HL-60/S4 treated with retinoic acid at 250 ng/mL for 4 days and 3 days (cell line): Measurements from ENCODE around the gene SIX2.

ENCODE experiments used
- in situ Hi-C: fragments of 300-500 bp; cut with MboI; formaldehyde crosslinking; loops from 2 replicates; pipeline ENCODE4 v1.7.0; 2022; ENCODE audit warnings: low sequenced_read_pairs

Gene SIX2

DNA sequence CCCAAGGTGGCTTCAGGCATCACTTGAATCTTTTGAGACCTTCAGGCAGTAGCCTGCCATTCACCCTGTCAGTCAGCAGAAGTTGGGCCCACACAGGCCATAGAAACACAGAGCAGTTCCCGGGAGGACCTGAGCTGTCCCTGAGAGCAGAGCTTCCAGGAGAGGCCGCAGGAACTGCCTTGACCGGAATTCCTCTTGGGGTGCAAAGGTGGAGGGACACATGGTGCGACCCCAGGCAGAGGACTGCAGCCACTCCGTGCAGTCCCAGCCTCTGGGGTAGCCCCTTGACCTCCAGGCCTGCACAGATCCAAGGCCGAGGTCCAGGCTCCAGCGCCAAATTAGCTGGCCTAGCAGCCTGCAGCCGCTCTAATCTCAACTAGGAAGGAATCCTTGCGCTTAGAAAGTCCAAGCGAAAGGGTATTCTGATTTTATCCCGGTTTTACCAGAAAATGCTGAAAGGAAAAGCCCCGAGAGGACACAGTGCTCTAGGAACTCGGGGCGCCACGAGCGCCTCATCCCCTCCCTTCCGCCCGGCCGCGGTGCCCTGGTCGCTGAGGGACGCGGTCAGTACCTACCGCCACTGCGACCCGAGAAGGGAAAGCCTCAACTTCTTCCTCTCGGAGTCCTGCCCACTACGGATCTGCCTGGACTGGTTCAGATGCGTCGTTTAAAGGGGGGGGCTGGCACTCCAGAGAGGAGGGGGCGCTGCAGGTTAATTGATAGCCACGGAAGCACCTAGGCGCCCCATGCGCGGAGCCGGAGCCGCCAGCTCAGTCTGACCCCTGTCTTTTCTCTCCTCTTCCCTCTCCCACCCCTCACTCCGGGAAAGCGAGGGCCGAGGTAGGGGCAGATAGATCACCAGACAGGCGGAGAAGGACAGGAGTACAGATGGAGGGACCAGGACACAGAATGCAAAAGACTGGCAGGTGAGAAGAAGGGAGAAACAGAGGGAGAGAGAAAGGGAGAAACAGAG lies 5.4 kb downstream of the SIX2 start:
- in situ Hi-C loops: no loop called here

DNA sequence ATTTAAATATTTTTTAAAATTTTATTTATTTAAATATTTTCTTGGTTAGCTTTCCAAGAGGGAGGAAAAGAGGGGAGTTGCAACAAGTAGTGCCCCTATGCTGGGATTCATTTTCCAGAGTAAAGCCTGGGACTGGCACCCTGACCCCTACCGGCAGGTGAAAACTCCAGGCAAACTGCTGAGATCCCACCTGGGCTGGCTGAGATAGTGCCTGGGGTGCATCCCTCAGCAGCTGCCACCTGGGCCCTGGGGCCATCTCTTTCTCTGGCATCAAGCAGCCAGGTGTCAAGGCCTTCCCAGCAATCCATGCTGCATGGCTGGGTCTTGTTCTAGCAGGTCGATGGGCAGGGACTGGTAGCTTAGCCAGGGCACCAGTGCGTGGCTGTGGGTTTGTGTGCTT lies 6.6 kb downstream of the SIX2 start:
- in situ Hi-C loops: no loop called here

DNA sequence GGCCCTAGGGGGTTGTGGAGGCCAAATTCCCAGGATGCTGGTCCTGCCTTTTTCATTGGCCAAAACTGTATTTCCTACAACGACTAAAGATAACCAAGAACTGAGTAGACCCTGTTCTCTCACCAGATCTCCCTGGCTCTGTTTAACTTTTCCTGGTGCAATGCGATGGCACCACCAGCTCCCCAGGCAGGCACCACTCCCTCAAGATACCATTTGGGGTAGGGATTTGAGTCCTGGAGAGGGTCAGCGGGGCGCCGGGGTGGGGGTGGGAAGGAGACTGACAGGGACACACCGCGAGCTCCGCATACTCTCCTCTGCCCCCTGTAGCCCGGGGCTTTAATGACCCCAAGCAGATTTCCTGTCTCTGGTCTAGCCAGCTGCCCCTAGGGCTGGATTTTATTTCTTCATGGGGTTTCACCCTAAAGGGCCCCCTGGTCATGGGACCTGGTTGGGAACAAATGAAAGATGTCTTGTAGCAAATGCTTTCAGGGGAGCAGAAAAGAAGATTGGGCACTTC lies 7.3 kb downstream of the SIX2 start:
- in situ Hi-C loops: no loop called here

DNA sequence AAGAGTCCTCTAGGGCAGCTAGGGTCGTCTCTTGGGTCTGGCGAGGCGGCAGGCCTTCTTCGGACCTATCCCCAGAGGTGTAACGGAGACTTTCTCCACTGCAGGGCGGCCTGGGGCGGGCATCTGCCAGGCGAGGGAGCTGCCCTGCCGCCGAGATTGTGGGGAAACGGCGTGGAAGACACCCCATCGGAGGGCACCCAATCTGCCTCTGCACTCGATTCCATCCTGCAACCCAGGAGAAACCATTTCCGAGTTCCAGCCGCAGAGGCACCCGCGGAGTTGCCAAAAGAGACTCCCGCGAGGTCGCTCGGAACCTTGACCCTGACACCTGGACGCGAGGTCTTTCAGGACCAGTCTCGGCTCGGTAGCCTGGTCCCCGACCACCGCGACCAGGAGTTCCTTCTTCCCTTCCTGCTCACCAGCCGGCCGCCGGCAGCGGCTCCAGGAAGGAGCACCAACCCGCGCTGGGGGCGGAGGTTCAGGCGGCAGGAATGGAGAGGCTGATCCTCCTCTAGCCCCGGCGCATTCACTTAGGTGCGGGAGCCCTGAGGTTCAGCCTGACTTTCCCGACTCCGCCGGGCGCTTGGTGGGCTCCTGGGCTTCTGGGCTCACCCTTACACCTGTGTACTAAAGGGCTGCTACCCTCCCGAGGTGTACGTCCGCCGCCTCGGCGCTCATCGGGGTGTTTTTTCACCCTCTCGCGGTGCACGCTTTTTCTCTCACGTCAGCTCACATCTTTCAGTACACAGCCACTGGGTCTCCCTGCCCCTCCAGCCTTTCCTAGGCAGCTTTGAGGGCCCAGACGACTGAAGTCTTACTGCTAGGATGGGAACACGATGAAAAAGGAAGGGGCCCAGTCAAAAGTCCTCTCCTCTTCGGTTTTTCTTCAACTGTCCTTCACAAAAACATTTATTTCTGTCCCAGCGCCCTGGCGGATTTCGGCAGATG lies 8.1 kb downstream of the SIX2 start:
- in situ Hi-C loops: no loop called here

DNA sequence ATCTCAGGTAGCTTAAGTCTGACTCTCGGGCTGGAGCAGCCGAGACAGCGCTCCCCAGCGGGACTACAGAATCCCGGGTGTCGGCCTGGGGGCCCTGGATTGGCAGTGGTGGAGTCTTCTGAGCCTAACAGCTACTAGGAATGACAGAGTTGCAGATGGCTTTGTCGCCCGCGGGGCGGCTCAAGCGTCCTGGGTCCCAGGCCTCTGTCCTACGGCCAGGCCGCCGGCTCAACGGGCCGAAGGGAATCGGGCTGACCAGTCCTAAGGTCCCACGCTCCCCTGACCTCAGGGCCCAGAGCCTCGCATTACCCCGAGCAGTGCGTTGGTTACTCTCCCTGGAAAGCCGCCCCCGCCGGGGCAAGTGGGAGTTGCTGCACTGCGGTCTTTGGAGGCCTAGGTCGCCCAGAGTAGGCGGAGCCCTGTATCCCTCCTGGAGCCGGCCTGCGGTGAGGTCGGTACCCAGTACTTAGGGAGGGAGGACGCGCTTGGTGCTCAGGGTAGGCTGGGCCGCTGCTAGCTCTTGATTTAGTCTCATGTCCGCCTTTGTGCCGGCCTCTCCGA lies 8.8 kb downstream of the SIX2 start:
- in situ Hi-C loops: no loop called here

DNA sequence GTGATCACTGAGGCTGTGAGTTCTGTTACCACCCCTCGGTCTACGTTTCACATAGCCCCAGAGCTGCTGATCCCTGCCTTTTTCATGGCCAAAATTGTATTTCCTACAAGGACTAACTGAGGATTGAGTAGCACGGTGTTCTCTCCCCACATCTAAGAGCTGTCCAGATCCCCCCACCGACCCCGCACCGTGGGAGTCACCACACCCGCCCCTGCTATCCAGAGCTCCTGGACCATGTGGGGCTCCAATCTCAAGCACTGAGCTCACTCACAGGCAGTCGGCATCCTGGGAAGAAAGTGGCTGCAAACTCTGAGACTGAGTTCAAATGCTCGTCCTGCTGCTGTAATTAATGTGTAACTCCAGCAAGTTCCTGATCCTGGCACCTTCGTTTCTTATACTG lies 9.7 kb downstream of the SIX2 start:
- in situ Hi-C loops: loop anchor here (25.0 kb wide), 2 partner anchors 588 to 938 kb away; no protein-coding TSS in a partner anchor

DNA sequence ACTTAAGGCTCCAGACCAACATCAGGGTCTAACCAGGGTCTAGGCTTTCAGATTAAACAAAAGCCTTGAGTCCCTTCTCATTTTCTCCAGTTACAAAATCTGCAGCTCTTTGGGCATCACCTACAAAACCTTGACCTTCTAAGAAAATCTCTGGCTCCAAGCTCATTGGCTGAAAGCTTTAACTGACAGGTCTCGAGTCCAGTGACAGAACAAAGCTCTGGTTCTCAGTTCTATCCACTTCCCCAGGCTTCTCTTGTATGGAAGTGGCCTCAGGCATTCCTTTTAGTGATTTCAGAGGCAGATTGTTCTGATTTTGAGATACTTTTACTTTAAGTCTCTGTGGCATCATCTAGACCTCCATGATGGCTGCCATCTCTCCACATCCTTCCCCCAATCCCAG lies 11.3 kb downstream of the SIX2 start:
- in situ Hi-C loops: loop anchor here (25.0 kb wide), 2 partner anchors 589 to 939 kb away; no protein-coding TSS in a partner anchor

DNA sequence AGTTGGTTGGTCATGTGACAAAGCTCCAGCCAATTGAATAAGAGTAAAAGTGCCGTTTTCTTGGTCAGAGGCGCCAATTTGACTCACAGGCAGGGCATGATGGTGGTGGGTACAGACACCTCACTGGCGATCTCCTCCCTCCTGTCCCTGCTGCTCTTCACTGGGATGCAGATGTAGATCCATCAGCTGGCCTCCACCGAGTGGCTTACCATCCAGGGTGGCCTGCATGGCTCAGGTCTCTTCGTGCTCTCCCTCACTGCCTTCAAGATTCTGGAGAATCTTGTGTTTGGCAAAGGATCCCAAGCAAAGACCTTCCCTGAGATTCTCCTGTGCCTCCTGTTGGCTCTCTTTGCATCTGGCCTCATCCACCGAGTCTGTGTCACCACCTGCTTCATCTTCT lies 12.9 kb downstream of the SIX2 start:
- in situ Hi-C loops: loop anchor here (25.0 kb wide), 2 partner anchors 591 to 941 kb away; no protein-coding TSS in a partner anchor

DNA sequence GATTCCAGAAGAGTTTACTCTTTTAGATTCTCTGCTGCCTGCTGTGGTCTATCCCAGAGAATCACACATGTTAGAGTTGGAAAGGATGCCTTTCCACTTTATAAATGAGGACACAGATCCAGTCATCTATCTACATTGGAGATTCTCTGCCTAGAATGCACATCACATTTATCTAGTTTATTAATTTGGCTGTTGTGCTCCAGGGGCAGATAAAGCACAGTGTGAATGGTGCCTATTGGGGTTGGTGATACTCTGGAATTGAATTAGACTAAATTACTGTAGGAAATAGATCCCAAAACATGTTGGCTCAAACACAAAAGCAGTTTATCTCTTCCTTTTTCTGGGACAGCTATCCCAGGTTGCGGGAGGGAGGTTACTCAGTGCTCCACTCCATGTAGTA lies 14.9 kb downstream of the SIX2 start:
- in situ Hi-C loops: loop anchor here (25.0 kb wide), 2 partner anchors 593 to 943 kb away; no protein-coding TSS in a partner anchor

DNA sequence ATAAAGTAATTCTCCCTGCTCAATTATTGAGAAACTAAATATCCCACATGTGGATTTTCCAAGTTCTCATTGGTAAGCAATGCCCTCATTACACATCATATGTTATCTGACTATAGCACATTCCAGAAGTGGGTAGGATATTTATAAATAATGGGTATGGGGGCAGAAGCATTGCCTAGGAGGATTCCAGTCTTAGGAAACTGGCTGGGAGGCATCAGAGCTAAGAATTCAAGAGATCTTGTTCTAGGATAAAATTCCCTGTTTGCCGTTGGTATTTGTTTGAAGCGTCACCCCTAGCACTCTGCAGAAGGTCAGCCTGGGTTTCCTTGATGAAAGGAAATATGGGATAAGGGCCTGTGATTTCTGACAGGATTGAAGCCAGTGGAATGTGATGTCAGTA lies 20.1 kb downstream of the SIX2 start:
- in situ Hi-C loops: loop anchor here (10.0 to 25.0 kb wide), 3 partner anchors 506 to 948 kb away; no protein-coding TSS in a partner anchor

DNA sequence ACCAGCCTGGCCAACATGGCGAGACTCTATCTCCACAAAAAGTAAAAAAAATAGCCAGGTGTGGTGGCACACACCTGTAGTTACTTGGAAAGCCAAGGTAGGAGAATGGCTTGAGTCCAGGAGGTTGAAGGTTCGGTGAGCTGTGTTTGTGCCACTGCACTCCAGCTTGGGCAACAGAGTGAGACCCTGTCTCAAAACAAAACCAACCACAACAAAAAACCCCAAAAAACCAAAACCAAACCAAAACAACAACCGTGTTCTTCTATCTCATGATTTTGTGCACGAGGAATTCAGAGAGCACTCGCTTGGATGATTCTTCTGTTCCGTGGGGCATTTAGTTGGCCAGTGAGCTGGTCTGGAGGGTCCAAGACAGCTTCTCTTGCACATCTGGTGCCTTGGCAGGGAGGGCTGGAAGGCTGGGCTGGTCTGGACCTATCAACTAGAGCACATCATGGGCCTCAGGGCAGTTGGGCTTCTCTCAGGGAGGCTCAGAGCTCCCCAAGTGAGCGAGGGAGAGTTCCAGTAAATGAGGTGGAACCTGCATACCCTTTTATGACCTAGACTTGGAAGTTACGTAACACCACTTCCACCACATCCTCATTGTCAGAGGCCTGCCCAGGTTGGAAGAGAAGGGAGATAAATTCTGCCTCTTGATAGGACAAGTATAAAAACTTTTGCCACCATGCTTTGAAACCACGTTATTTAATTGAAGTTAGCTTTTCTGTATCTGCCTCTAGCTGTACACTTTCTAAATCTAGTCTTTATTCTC lies 25.2 kb downstream of the SIX2 start:
- in situ Hi-C loops: loop anchor here (10.0 to 25.0 kb wide), 3 partner anchors 511 to 953 kb away; no protein-coding TSS in a partner anchor

DNA sequence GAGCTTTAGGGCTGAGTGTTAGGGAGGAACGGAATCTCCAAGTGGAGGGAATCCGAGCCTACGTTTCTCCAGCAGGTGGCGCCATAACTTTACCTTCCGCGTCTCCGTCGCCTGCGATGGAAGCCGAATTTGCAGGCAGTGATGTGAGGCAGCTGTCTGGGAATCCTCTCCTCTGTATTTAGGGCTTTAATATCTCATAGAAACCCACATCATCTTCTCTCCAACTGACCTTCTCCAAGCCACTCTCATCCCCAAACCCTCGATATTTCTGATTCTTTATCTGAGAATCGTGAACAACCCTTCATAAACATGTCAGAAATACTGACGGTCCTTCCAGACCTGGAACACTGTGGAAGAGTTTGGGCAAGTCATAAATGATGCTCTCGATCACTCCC lies 27.5 kb downstream of the SIX2 start:
- in situ Hi-C loops: loop anchor here (10.0 to 25.0 kb wide), 3 partner anchors 513 to 956 kb away; no protein-coding TSS in a partner anchor

DNA sequence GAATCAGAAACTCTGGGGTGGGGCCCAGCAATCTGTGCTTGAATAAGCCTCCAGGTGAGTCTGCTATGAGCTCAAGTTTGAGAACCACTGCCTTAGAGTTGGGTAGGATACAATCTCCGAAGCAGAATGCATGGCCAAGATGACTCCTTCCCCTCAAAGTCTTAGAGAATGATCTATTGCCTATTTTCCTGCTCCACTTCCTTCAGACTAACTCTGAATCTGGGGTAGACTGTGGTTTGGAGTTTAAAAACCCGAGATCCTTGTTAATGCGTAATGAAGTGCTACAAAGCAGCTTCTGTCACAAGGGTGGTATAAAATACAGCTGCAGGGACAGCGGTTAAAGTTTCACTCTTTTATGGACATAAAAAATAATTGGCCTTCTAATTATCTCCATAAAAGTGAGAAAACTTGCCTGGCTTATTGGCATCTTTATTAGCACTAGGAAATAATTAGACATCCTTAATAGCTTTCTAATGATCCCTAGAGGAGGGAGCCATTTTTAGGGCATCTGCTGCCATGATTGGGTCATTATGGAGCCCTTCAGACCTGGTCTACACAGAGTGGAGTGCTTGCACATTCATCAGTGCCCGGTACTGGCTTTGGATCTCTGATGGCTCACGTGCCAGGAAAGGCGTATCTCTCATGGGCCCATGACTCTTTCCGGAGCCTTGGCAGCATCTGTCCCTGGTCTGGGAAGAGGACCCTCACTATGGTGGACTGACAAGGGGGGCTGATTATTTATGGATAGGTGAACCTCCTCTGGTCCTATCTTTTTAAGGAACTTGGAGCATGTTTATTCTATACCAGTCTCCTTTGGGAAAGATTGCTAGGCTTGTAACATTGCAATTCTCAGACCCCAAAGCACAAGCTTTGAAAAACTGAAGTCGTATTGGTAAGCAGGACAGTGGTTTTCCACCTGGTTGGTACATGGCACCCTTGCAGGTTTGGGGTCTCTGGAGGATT lies 28.2 kb downstream of the SIX2 start:
- in situ Hi-C loops: loop anchor here (10.0 to 25.0 kb wide), 3 partner anchors 514 to 956 kb away; no protein-coding TSS in a partner anchor

DNA sequence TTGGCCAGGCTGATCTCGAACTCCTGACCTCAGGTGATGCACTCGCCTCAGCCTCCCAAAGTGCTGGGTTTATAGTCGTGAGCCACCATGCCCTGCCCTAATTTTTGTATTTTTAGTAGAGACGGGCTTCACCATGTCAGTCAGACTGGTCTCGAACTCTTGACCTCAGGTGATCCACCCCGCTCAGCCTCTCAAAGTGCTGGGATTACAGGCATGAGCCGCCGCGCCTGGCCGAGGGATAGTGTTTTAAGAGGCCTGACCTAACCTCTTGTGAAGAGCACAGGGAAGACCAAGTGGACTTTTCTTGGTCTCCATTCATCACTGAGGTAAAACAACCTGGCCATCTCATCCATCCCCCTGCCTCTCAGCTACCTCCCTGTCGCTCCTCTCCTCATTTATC lies 29.7 kb downstream of the SIX2 start:
- in situ Hi-C loops: loop anchor here (25.0 kb wide), 2 partner anchors 608 to 958 kb away; no protein-coding TSS in a partner anchor

DNA sequence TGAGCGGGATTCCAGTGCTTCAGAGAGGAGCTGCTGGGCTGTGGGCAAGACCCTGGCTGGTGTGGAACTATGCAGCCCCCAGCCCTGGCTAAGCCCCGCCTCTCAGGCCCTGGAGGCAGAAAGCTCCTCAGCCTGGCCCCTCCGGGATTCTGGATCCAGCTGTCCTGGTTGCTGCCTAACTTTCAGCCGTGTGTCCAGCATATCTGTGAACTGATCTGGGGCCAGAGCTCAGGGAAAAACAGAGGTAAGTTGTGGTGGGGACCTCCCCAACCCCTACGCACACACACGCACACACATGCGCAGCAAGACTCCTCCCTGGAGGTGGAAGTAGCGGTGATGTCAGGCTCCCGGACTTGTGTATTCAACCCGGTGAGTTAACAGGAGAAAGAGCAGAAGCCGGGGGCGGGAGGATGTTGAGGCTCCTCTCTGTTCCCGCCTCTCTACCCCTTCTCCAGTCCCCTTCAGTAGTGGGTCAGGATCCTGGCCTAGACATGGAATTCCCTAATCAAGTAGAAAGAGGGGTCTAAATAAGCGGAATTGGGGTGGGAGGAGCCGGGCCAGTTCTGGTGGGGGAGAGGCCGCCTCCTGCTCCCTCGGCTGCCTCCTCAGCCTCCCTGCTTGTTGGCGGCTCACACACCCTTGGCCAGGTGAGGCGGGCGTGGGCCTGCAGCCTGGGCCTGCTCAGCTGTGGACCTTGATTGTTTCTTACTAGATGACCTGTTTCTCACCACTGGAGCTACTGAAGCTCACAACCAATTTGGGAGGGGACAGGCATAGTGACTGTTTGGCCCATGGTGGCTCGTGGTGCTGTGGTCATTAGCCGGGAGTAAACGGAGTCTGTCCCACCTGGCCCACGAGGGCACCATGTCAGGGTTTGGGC lies 33.4 kb downstream of the SIX2 start:
- in situ Hi-C loops: loop anchor here (25.0 kb wide), 2 partner anchors 611 to 961 kb away; no protein-coding TSS in a partner anchor

DNA sequence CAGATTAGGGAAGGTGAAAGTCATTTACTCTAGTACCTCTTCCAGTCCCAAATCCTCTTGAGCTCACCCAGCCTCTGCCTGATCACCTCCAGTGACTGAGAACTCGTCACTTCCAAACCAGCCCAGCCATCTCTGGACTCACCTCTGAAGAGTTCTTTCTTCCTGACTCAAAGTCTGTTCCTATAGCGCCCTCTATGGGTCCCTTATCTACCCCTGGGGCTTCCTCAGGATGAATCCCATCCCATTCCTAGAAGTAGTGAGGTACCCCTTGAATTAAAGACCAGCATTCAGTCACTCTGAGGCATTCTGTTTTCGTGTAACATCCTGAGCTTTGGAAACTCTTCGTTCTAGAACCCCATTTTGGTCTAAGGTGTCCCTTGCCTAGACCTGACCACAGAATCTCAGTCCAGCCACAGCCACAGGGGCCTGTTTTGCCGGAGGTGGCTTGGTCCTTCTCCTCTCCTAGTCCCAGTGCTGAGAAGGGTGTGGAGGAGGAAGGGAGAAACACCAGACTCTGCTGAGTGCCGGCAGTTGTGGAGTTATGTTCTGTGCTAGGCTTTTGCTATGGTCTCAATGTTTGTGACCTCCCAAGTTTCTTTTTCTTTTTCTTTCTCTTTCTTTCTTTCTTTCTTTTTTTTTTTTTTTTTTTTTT lies 35.1 kb downstream of the SIX2 start:
- in situ Hi-C loops: loop anchor here (25.0 kb wide), 3 partner anchors 487 to 937 kb away; no protein-coding TSS in a partner anchor
